Mesenchymal stem cell (in vitro differentiated cells and primary cell): ENCODE data around the gene TSPAN15.
A peak's percentile ranks its signal among the peaks of the same experiment; 100 is the strongest.

ENCODE experiments used
- DNase-seq: peaks from one replicate; pipeline ENCODE4 v3.0.0-alpha.2; 2013
- H2AFZ ChIP-seq: one replicate; pipeline ENCODE4 v1.6.1; 2013; ENCODE audit warnings: low read depth, mild to moderate bottlenecking, control low read depth, inconsistent platforms, low read length, moderate library complexity
- H2AK5ac ChIP-seq: 2 replicates; pipeline ENCODE4 v1.6.1; 2013; ENCODE audit warnings: low read length, moderate library complexity, mild to moderate bottlenecking, inconsistent platforms; ENCODE audit not compliant: severe bottlenecking
- H2BK120ac ChIP-seq: one replicate; pipeline ENCODE4 v1.6.1; 2013; ENCODE audit warnings: low read depth, mild to moderate bottlenecking, inconsistent platforms, low read length, moderate library complexity
- H2BK12ac ChIP-seq, 2 experiments: one replicate each; pipeline ENCODE4 v1.6.1; 2013; ENCODE audit warnings: inconsistent platforms in 2 of 2, low read length in 2 of 2, mild to moderate bottlenecking in 2 of 2, moderate library complexity in 2 of 2, control low read depth in 1 of 2
- H2BK15ac ChIP-seq: one replicate; pipeline ENCODE4 v1.6.1; 2013; ENCODE audit warnings: mild to moderate bottlenecking, low read depth, inconsistent platforms; ENCODE audit not compliant: poor library complexity, severe bottlenecking
- H2BK5ac ChIP-seq: 2 replicates; pipeline ENCODE4 v1.6.1; 2013; ENCODE audit warnings: low read depth, mild to moderate bottlenecking, low read length, control low read depth, inconsistent platforms; ENCODE audit not compliant: poor library complexity, severe bottlenecking
- H3K14ac ChIP-seq, 2 experiments: one replicate each; pipeline ENCODE4 v1.6.1; 2013; ENCODE audit warnings: inconsistent platforms in 2 of 2, low read length in 2 of 2, control low read depth in 1 of 2, mild to moderate bottlenecking in 1 of 2, moderate library complexity in 1 of 2
- H3K18ac ChIP-seq, 2 experiments: one replicate each; pipeline ENCODE4 v1.6.1; 2013; ENCODE audit warnings: inconsistent platforms in 2 of 2, low read length in 2 of 2, control low read depth in 1 of 2, low read depth in 1 of 2, mild to moderate bottlenecking in 1 of 2
- H3K23ac ChIP-seq, 2 experiments: one replicate each; pipeline ENCODE4 v1.6.1; 2013; ENCODE audit warnings: inconsistent platforms in 2 of 2, low read length in 2 of 2, mild to moderate bottlenecking in 2 of 2, moderate library complexity in 2 of 2, control low read depth in 1 of 2
- H3K27ac ChIP-seq: 2 replicates; pipeline ENCODE4 v1.5.1; 2013; ENCODE audit warnings: mild to moderate bottlenecking, moderate library complexity, low read length, control low read depth, inconsistent platforms; ENCODE audit not compliant: poor library complexity, severe bottlenecking
- H3K27me3 ChIP-seq, 2 experiments: 2 replicates each; pipeline versions ENCODE4 v1.6.1 to v1.7.0; 2013; ENCODE audit warnings: low read length in 2 of 2, mild to moderate bottlenecking in 2 of 2, moderate library complexity in 2 of 2, control low read depth in 1 of 2, inconsistent platforms in 1 of 2; ENCODE audit not compliant: control insufficient read depth in 1 of 2, insufficient read depth in 1 of 2
- H3K36me3 ChIP-seq, 2 experiments: 2 replicates each; pipeline versions ENCODE4 v1.6.1 to v1.7.0; 2013; ENCODE audit warnings: low read length in 2 of 2, control low read depth in 1 of 2, inconsistent platforms in 1 of 2, low read depth in 1 of 2, mild to moderate bottlenecking in 1 of 2; ENCODE audit not compliant: insufficient read depth in 2 of 2, control insufficient read depth in 1 of 2
- H3K4ac ChIP-seq, 2 experiments: one replicate each; pipeline ENCODE4 v1.6.1; 2013; ENCODE audit warnings: inconsistent platforms in 2 of 2, low read length in 2 of 2, mild to moderate bottlenecking in 2 of 2, moderate library complexity in 2 of 2, control low read depth in 1 of 2, low read depth in 1 of 2
- H3K4me1 ChIP-seq: 2 replicates; pipeline ENCODE4 v1.6.1; 2013; ENCODE audit warnings: low read depth, low read length, control low read depth; ENCODE audit not compliant: control insufficient read depth, insufficient read depth
- H3K4me2 ChIP-seq: 2 replicates; pipeline ENCODE4 v1.6.1; 2013; ENCODE audit warnings: low read length, mild to moderate bottlenecking, inconsistent platforms; ENCODE audit not compliant: poor library complexity, severe bottlenecking
- H3K4me3 ChIP-seq, 2 experiments: 2 replicates each; pipeline versions ENCODE4 v1.5.1 to v1.7.0; 2013; ENCODE audit warnings: low read length in 2 of 2, mild to moderate bottlenecking in 2 of 2, control low read depth in 1 of 2, low read depth in 1 of 2; ENCODE audit not compliant: insufficient read depth in 1 of 2
- H3K79me1 ChIP-seq: replicated peaks from 2 replicates; pipeline ENCODE4 v1.6.1; 2013; ENCODE audit warnings: mild to moderate bottlenecking, control low read depth, low read length, inconsistent platforms; ENCODE audit not compliant: poor library complexity, severe bottlenecking
- H3K9ac ChIP-seq: 2 replicates; pipeline ENCODE4 v1.7.0; 2013; ENCODE audit warnings: mild to moderate bottlenecking, low read length, moderate library complexity
- H3K9me3 ChIP-seq: 2 replicates; pipeline ENCODE4 v1.7.0; 2013; ENCODE audit warnings: mild to moderate bottlenecking, low read length; ENCODE audit not compliant: control insufficient read depth
- H4K8ac ChIP-seq: one replicate; pipeline ENCODE4 v1.6.1; 2013; ENCODE audit warnings: inconsistent platforms, mild to moderate bottlenecking, low read length, moderate library complexity
- H4K91ac ChIP-seq: one replicate; pipeline ENCODE4 v1.6.1; 2013; ENCODE audit warnings: mild to moderate bottlenecking, low read length, inconsistent platforms
- WGBS: methylation state at CpG from one replicate; pipeline ENCODE4 v1.1.7; 2013; ENCODE audit warnings: mixed read lengths; 5-methylcytosine and 5-hydroxymethylcytosine counted together

Gene TSPAN15

DNA sequence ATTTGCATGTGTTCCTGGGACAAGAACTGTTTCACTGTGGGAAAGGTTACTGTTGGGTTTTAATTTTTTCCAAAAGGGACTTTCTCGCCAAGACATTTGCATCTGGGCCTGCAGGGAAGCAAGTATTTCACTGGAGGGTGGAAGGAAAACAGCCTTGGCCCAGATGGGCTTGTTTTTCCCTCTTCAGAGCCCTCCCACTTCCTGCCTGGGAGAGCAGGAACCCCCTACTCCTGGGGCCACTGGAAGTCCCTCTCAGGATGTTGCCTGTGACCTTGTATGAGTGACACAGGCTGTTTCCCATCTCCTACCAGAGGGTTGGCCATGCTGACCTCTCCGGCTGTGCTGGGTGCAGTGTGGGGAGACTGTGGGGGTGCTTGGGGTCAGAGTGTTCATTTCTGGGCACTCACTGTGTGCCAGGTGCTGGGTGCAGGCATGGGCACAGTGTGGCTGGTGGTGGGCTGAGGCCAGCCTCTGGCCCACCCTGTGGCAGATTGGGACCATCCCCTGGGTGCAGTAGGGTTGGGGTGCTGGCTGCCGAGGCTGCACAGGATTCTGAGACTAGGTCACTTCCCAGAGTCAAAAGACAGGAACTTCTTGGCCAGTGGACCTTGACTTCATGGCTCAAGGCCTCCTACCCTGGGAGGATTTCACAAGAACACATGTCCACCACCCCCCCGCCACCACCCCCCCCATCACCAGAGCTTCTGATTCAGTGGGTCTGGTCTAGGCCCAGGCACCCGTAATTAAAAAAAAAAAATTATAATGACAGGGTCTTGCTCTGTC, 10.2 kb downstream of the TSPAN15 start:
- H3K79me1 ChIP-seq: peaks cover 12% of the 10 kb centered on the region
- peak overlapping the region in 1 of 2 experiments; percentile 47 for H3K23ac ChIP-seq
- H2BK5ac ChIP-seq: no peak overlapping the region
- DNase-seq: no peak
- peak overlapping the region in 1 of 2 experiments; percentile 63 for H3K14ac ChIP-seq
- no peaks in the 10 kb centered on the region for H3K27me3 ChIP-seq
- H2BK15ac ChIP-seq: no peak overlapping the region
- H3K36me3 ChIP-seq: peaks cover 0 to 4% of the 10 kb centered on the region in 2 experiments
- peak overlapping the region; percentile 41 for H4K91ac ChIP-seq
- H2BK120ac ChIP-seq: no peak overlapping the region
- H4K8ac ChIP-seq: no peak overlapping the region
- peak overlapping the region in 1 of 2 experiments; percentile 0 for H3K4ac ChIP-seq
- H3K9me3 ChIP-seq: no peaks in the 10 kb centered on the region
- no peak overlapping the region for H3K27ac ChIP-seq
- peak overlapping the region in 1 of 2 experiments; percentile 72 for H2BK12ac ChIP-seq
- H3K4me2 ChIP-seq: no peak overlapping the region
- peaks cover 11% of the 10 kb centered on the region for H3K4me1 ChIP-seq
- H3K18ac ChIP-seq: peak overlapping the region in 1 of 2 experiments; percentile 79
- no peak overlapping the region for H3K4me3 ChIP-seq
- WGBS: 94% methylated on average over 4 of the region's 5 CpGs
- H2AK5ac ChIP-seq: no peak overlapping the region
- no peak overlapping the region for H3K9ac ChIP-seq
- no peak overlapping the region for H2AFZ ChIP-seq

DNA sequence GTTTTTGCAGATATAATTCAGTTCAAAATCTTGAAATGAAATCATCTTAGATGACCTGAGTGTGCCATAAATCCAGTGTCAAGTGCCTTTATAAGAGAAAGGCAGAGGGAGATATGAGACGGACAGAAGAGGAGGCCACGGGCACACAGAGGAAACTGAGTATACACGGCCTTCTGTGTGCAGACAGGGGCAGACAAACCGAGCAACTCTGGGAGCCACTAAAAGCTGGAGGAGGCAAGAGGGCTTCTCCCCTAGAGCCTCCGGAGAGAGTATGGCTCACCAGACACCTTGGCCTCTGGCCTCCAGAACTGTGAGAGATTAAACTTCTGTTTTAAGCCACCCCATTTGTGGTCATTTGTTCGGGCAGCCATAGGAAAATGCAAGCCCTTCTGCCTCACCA, 12.6 kb downstream of the TSPAN15 start:
- H3K9ac ChIP-seq: no peak overlapping the region
- H2AK5ac ChIP-seq: no peak overlapping the region
- peaks cover 4% of the 10 kb centered on the region for H3K4me1 ChIP-seq
- peak overlapping the region in 1 of 2 experiments; percentile 37 for H3K18ac ChIP-seq
- no peak overlapping the region for H3K23ac ChIP-seq
- no peaks in the 10 kb centered on the region for H3K9me3 ChIP-seq
- H3K4me3 ChIP-seq: no peak overlapping the region
- H3K27ac ChIP-seq: no peak overlapping the region
- 84% methylated on average over 6 of the region's 6 CpGs for WGBS
- H2BK12ac ChIP-seq: peak overlapping the region in 1 of 2 experiments; percentile 4
- H2AFZ ChIP-seq: no peak overlapping the region
- no peak overlapping the region for H3K4me2 ChIP-seq
- H3K79me1 ChIP-seq: peaks cover 14% of the 10 kb centered on the region
- H3K36me3 ChIP-seq: peaks cover 0 to 4% of the 10 kb centered on the region in 2 experiments
- no peak overlapping the region for H3K4ac ChIP-seq
- H2BK120ac ChIP-seq: peak overlapping the region; percentile 27
- no peak overlapping the region for H4K8ac ChIP-seq
- no peak overlapping the region for H2BK15ac ChIP-seq
- H4K91ac ChIP-seq: no peak overlapping the region
- no peaks in the 10 kb centered on the region for H3K27me3 ChIP-seq
- DNase-seq: no peak
- H3K14ac ChIP-seq: no peak overlapping the region
- H2BK5ac ChIP-seq: no peak overlapping the region

DNA sequence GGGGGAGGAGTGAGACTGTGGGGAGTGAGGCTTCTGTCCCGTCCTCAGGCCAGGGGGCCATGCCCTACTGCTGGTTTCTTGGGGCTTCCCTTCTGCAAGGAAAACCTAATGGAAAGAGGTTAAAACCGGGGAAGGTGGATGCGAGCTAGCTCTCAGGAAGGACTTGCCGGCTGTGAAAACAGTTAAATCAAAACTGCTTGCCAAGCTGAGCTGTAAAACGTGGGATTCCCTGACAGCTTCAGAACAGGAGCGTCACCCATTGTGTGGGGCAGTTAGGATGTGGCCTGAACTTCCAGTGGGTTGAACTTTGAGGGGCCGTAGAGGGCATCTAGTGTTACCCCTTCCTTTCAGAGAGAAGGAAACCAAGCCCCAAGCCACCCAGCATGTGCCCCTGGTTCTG, 13.1 kb downstream of the TSPAN15 start:
- Histone ChIP-seq H2BK12ac (peak overlapping the region; percentile 30 to 39), H3K79me1 (peaks cover 12% of the 10 kb centered on the region), H2BK15ac (peak overlapping the region; percentile 44), H3K4me3 (no peak overlapping the region), H3K14ac (no peak overlapping the region), H3K4me2 (no peak overlapping the region), H3K9ac (no peak overlapping the region), H4K8ac (peak overlapping the region; percentile 64), H2BK120ac (peak overlapping the region; percentile 27), H2AK5ac (no peak overlapping the region), H3K23ac (no peak overlapping the region), H3K27me3 (no peaks in the 10 kb centered on the region), H3K4me1 (peaks cover 4% of the 10 kb centered on the region), H3K27ac (no peak overlapping the region), H2BK5ac (no peak overlapping the region), H3K36me3 (peaks cover 0 to 4% of the 10 kb centered on the region in 2 experiments), H4K91ac (no peak overlapping the region), H3K18ac (peak overlapping the region; percentile 37 to 72), H2AFZ (no peak overlapping the region), H3K4ac (peak overlapping the region; percentile 6 to 63), H3K9me3 (no peaks in the 10 kb centered on the region)
- DNase-seq: no peak
- 88% methylated on average over 7 of the region's 7 CpGs for WGBS

DNA sequence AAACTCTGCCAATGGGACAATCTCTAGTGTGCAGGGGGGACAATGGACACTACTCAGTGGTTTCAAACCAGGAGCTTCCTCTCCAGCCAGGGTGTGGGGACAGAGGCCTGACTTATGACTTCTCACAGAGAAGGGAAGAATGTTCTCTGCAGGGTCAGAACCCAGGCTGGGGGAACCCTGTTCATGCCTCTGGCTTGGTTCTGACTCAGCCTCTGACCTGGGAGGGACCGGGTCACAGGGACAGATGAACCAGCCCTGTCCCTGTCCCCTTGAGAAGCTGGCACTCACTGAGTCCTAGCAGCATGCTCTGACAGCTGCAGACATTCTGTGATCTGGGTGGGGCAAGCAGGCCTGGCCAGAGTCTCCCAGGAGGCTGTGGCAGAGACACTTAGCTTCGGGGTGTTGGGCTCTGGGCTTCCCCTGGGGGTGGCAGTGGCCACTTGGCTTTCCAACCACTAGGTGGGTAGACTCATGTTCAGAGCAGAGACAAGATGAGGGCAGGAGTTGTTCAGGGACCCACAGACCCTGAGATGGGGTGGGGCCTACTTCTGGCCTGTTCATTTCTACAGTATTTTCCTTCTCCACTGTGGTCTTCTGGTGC, 13.6 kb downstream of the TSPAN15 start:
- no peak overlapping the region for H3K9ac ChIP-seq
- peaks cover 4% of the 10 kb centered on the region for H3K4me1 ChIP-seq
- peak overlapping the region; percentile 38 to 72 for H3K18ac ChIP-seq
- no peak overlapping the region for H3K4me3 ChIP-seq
- peak overlapping the region; percentile 84 to 87 for H2BK12ac ChIP-seq
- no peak overlapping the region for H2AFZ ChIP-seq
- peak overlapping the region; percentile 60 to 71 for H3K4ac ChIP-seq
- no peak overlapping the region for H3K4me2 ChIP-seq
- peak overlapping the region; percentile 61 for H2BK120ac ChIP-seq
- peak overlapping the region; percentile 44 for H2BK15ac ChIP-seq
- H3K27me3 ChIP-seq: no peaks in the 10 kb centered on the region
- H3K36me3 ChIP-seq: peaks cover 0 to 4% of the 10 kb centered on the region in 2 experiments
- no peak overlapping the region for H3K27ac ChIP-seq
- DNase-seq: no peak
- 77% methylated on average over 2 of the region's 2 CpGs for WGBS
- H2AK5ac ChIP-seq: no peak overlapping the region
- no peaks in the 10 kb centered on the region for H3K9me3 ChIP-seq
- peak overlapping the region in 1 of 2 experiments; percentile 64 for H3K14ac ChIP-seq
- H3K79me1 ChIP-seq: peaks cover 10% of the 10 kb centered on the region
- no peak overlapping the region for H3K23ac ChIP-seq
- H4K91ac ChIP-seq: peak overlapping the region; percentile 31
- peak overlapping the region; percentile 4 for H4K8ac ChIP-seq
- H2BK5ac ChIP-seq: no peak overlapping the region
